IPS DF 4.7 (cell line): Measurements from ENCODE around the gene NDOR1.

Experiments
- DNase-seq: peaks from one replicate; pipeline ENCODE4 v3.0.0-alpha.2; 2013; ENCODE audit warnings: low spot score; ENCODE audit errors: extremely low read depth

NDOR1 gene

DNA sequence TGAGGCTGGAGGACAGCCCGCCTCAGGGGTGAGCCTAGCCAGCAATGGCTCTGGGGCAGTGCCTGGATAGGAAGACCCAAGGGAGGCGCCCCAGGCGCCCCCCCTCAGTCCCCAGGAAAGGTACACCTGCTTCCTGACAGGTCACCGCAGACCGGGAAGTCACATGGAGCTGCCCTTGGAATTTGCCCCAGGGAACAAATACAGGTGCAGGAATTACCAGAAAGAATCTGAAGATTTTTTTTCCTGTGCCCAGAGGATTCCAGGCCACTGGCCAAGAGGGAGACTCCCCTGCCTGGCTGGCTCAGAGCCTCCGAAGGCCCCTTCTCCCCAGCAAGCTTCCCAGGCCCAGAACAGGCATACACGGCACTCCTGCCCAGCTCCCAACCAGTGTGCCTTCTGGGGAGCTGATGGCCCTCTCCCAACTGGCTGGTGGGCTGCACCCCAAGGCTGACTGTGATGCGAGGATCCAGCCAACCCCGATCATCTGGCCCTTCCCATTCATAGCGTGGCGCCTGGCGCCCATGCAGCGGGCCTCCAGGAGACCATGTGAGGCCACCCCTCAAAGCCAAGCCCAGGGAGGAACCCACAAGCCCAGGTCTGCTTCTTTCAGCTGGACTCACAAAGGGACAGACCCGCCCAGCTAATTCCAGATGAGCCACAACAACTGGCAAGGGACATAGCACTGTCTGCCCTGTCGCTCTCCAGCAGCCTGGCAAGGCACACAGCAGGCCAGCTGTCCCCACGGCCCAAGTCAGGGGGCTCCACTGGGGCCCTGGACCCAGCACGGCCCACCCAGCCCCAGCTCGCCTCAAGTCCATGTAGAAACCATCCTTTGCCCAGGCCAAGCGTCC is 7.2 kb upstream of the NDOR1 start:
- no peak for DNase-seq

DNA sequence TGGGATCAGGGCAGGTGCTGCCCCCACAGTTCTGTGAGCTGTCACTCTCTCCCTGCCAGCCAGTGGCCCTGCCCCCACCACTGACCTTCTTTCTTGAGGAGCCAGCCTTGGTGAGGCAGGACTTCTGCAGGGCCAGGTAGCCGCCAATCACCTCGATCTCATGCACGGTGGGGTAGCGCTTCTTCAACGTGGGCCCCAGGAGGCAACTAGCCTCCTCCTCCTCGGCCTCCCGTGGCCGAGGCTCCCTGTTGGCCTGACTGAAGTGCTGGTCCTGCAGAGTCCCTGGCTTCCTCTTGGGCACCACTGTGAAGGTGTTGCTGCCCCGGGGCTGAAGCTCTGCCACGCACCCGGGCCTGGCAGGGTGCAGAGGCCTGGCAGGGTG is 6.6 kb upstream of the NDOR1 start:
- DNase-seq: no peak

DNA sequence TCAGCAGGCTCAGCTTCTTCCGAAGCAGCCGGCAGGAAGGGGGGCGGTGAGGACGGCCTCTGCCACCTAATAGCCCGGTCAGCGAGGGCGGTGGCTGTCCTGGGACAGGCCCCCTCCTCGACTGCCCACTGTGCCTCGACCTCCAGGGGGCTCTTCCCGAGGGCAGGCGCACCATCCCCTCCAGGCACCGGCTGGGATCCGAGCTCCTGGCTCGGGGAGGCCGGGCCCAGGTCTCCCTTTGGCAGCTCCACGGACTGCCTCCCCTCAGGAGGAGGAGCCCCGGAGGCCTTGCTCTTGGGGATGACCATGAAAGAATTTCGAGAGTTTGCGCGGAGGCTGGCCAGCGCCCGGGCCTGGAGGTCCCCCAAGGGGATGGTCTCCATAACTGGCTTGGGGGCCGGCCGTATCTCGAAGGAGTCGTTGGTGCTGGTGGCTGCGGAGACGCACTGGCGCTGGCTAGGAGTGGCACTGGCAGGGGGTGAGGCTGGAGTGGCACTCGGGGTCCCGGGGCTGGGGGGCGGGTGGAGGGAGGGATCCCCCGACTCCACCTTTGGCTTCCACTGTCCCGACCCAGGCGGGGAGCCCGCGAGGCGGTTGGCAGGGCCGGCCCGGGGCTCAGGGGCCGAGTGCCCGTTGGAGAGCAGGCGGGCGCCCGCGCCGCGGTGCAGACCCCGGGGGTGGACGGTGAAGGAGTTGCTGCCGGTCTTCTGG is 5.9 kb upstream of the NDOR1 start:
- DNase-seq: no peak

DNA sequence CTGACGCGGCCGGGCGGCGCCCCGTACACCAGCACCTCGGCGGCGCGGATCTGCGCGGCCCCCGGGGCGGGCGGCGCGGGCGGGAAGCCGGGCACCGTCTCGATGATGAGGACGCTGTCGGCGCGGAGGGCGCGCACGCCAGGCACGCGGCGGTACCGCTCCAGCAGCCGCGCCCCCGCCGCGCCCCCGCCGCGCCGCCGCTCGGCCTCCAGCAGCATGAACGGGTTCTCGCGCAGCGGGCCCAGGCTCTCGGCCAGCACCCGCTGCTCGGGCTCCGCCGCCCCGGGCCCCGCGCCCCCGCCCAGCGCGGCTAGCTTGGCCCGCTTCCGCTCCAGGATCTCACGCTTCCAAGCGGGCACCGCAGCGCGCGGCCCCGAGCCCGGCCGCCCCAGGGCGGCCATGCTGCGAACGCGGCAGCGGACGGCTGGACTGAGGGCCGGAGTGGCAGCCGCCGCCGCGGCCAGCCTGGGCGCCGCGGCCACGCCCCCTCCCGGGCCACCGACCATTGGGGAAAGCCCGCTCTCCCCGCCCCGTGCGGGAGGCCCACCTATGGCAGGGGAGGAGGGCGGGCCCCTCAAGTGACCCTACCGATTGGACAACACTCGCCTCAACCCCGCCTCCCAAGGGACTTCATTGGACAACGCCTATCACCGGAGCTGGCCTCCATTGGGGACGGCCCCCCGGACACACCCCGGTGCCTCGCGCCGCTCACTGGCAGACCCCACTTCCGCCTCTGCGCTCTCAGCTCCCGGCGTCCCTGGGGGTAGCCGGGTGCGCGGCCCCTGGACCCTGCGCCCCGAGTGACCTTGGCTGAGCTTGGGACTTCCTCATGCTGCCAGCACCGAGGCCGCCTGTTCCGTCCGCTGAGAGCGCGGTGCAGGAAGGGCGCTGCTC is 4.9 kb upstream of the NDOR1 start, which contains the start of gene TPRN:
Gene TPRN, minus strand, starts transcription at position 431 of the 894 bp plus-strand sequence. Its CDS starts 30 bp downstream, at position 401.
- peak; percentile 89 for DNase-seq

DNA sequence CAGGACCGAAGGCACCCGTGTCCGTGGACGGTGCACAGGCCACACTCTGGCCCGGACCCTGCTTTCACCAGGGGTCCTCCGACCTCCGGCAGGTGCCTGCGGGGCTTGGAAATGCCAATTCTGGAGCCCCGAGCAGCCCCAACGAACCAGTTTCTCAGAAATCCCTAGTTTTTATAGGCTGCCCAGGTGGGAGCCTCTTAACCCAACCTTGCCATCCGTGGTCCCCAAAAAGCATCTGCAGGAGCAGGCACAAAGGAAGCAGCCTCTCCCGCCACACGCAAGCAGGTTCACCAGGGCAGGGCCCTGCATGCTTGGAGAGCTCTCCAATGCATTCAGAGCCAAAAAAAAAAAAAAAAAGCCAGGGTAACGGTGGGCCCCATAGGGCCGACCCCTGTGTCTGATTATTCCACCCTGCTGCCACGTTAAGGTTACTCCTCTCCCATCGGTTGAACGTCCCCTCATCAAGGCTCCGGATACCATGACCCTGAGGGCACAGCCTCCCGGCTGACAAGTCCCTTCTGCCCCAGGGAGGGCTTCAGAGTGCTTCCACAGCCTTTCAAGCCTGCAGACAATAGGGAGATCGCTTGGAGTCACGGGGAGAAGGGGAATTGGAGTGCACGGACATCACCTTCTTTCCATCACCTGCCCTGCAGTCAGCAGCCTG is 4.2 kb upstream of the NDOR1 start:
- DNase-seq: no peak

DNA sequence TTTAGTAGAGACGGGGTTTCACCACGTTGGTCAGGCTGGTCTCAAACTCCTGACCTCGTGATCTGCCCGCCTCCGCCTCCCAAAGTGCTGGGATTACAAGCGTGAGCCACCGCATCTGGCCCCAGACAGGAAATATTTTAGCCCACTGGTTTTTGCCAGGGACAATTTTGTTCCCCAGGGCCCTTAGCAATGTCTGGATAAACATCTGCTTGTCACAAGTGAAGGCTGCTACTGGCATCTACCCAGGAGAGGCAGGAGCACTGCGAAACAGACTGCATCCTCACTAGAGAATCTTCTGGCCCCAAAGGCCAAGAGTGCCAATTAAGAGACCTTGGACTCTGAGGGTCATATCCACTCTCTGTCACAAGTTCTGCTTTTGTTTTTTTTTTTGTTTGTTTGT is 2.5 kb upstream of the NDOR1 start:
- no peak for DNase-seq

DNA sequence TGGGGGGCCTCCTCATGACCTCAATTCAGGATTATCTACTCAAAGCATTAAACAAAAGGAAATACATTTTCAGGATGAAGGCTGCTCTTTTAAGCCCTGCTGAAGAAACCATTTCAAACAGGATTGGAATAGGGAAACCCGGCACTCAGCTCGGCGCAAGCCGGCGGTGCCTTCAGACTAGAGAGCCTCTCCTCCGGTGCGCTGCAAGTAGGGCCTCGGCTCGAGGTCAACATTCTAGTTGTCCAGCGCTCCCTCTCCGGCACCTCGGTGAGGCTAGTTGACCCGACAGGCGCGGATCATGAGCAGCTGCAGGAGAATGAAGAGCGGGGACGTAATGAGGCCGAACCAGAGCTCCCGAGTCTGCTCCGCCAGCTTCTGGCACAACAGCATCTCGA is 772 bp upstream of the NDOR1 start:
- DNase-seq: no peak

DNA sequence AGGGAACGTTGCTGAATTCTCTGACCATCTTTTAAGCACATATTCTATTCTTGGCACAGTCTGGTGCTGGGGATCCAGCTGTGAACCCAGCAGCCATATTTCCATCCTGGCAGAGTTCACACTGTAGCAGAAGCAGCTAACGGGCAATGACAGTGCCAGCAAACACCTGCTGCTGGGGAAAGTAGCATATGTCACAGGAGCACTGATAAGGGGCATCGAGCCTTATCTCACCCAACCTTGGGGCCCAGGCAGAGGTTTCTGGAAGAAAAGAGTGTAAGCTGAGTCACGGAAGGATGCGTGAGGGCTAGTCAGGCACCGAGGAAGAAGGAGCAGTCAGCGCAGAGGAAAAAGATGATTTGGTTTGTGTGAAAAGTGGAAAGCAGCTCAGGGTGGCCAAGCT is 1.1 kb downstream of the NDOR1 start:
- DNase-seq: no peak

DNA sequence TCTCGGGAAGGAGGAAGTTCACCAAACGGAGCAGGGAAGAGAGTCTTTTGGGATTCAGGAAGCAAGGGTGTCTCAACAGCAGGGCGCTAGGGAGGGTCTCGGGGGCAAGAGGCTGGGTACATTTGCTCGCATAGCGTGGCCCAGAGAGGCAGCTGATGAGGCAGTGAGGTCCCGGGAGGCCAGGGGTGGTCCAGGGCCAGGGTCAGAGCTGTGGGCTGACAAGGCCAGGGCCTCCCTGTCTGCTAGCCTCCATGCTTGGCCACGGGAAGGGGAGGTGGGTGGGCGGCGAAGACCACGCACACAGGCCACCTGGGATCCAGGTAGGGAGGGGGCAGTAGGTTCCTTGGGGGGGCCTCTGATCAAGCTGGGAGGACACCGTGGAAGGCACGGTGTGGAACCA is 6.0 kb downstream of the NDOR1 start:
- no peak for DNase-seq

DNA sequence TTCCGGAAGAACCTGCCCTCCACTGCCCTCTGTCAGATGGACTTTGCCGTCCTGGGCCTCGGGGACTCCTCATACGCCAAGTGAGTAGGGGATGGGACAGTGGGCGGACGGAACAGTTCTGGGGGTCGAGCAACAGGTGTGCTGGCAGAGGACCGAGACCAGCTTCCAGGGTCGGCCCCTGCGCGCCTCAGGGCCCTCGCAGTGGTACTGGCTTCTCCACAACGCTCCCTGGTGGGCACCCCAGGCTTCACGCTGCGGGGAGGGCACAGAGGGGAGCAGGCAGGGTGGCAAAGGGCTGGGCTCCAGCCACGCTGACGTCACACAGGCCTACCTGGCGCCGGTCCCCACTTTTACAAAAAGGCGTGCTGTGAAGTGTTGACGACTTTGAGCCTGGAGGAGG is 7.0 kb downstream of the NDOR1 start:
- no peak for DNase-seq

DNA sequence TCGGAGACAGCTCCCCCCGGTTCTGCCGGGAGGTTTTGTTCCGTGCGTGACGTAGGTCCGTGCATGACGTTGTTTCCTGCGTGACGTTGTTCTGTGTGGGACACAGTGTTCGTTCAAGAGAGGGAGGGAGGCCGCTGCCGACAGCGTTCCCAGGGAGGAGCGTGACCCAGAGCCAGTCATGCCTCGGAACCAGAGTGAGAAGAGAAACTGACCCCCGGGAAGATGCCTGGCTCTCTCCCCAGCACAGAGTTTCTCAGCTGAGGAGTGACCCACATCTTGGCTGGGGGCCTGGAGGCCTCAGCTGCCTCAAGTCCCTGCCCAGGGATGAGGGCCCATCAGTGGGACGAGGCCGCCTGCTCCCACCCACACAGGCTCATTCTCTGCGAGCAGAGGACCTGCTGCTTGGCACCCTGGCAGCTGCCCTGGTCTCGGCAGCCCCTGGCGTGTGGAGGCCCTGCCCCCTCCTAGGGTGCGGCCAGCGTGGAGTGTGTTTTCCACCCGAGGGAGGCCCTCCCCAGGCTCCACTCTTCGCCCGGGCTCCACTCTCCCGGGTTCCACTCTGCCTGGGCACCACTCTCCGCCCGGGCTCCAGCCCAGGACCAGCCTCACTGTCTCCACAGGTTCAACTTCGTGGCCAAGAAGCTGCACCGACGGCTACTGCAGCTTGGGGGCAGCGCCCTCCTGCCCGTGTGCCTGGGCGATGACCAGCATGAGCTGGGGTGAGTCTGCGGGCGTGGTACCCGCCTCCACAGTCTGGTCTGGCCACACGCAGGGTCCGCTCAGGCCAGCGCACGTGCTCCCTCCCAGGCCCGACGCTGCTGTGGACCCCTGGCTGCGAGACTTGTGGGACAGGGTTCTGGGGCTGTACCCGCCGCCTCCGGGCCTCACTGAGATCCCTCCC is 7.9 kb downstream of the NDOR1 start:
- no peak for DNase-seq

DNA sequence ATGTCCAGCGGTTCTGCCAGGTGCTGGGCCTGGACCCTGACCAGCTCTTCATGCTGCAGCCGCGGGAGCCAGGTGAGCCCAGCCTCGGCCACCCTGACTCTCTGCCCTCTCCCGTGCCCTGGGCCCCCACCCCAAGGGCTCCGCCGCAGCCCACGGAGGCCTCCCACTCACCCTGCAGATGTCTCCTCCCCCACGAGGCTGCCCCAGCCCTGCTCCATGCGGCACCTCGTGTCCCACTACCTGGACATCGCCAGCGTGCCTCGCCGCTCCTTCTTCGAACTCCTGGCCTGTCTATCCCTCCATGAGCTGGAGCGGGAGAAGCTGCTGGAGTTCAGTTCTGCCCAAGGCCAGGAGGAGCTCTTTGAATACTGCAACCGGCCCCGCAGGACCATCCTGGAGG is 9.1 kb downstream of the NDOR1 start:
- DNase-seq: no peak

DNA sequence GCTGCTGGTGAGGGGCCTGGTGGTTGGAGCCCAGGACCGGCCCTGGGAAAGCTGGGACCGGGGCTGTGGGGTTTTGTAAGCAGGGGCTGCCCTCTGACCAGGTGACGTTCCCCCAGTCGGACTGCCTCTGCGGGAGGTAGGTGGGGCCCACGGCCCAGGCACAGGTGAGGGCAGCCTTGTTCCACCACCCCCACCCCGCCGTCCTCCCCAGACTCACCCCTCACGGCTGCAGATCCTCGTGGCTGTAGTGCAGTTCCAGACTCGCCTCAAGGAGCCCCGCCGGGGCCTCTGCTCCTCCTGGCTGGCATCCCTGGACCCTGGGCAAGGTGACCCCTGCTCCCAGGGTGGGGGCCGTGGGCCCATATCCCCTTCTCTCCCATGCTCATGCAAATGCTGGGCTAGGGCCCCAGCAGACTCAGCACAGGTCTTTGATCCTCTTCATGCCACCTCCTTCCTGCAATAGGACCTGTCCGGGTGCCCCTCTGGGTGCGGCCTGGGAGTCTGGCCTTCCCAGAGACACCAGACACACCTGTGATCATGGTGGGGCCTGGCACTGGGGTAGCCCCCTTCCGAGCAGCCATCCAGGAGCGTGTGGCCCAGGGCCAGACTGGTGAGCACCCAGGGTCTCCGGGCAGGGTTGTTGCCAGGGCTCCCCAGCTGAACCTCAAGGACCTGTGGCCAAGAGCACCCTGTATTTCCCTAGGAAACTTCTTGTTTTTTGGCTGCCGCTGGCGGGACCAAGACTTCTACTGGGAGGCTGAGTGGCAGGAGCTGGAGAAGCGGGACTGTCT is 9.9 kb downstream of the NDOR1 start:
- DNase-seq: no peak

DNA sequence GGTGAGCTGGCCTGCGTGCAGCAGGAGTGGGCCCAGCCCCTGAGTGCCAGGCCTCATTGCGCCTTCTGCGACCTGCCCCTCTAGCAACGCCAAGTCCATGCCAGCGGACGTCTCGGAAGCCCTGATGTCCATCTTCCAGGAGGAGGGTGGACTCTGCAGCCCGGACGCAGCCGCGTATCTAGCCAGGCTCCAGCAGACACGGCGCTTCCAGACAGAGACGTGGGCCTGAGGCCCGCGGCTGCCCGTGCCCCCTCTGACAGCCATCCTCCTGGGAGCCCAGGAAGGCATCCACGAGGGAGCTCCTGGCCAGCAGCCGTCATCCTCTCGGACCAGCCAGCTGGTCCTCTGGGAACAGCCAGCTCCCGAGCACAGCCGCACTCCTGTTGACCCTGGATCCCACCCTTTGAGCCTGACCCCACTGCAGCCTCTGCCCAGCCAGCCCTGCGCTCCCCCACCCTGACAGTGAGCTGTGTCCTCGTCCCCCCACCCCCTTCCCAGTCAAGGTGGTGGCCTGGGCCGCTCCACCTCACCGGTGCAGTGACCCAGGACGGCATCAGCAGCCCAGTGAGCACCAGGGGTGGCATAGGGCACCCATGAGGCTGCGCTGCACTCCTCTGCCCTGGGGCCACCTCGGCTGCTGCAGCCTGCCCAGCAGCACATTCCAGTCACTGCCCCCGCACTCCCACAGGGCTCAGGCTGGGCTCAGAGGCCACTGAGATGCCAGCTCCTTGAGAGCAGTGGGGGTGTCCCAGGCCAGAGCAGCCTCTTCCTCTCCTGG is 10.9 kb downstream of the NDOR1 start:
- DNase-seq: no peak

DNA sequence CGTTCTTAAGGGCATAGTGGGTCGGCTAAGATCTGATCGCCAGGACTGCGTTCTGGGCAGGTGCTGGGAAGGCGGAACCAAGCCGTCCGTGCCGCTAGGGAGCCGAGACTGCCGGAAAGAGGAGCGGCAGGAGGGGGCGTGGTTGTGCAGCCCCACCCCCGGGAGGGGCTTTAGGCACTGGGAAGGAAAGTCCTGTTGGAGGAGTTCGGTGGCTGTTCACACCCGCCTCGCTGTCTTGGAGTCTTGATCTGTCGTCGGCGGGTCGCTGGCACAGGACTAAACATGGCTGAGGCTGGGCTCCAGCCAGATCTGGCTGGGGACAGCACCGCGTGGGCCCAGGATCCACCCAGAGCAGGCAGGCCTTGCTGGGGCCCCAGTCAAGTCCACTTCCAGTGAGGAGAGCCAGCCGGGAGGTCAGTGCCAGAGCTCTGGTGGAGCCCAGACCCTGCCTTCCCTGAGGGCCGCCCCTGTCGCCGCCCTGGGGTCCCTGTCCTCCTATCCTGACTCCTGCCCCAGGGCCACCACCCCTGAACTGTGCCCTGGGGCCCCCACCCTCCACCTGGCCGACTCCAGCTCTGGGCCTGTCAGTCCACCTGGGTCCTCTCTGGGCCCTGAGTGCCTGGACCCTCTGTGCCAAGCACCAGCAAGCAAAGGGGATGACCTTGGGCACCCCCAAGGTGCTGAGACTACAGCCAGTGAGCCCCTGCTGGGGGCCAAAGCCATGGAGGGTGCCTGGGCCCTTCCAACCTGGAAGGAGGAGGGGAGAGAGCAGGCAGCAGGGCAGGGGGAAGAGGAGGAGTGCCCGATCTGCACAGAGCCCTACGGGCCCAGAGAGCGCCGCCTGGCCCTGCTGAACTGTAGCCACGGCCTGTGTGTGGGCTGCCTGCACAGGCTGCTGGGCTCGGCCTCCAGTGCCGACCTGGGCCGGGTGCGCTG is 12.0 kb downstream of the NDOR1 start:
- no peak for DNase-seq

DNA sequence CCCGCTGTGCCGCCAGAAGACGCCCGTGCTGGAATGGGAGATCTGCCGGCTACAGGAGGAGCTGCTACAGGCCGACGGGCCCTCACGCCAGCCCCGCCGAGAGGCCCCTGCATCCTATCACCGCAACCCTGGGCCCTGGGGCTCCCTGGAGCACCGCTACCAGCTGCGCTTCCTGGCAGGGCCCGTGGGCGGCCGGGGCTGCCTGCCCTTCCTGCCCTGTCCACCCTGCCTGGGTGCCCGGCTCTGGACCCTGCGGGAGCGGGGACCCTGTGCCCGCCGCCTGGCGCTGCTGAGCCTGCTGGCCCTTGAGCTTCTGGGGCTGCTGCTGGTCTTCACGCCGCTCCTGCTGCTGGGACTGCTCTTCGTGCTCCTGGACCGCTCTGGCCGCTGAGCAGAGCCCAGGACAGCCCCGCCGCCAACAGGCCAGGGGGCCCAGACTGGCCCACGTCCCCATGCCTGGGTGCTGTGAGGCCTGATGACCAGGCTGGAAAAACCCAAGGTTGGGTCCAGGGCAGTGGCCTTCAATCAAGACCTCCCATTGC is 12.8 kb downstream of the NDOR1 start:
- no peak for DNase-seq

DNA sequence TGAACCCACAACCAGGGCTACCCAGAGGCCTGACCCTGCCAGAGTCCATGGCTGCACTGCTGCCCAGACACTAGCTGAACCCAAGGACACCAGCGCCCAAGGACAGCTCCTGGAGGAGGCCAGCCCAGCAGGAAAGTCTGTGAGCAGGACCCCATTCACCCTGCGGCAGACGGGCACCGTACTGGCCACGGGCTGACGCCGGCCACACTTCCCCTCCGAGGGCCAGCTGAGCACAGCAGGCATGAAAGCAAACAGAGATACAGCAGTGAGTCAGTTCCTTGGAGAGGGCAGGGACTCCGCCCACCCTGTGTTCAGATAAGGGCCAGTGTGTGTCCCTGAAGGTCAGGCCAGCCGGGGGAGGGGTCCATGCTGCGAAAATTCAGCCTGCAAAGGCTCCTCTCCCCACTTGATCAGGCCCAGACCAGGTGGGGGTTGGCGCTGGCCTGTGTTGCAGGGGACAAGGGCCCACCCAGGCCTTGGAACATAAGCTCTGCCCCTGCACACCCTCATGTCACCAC is 13.3 kb downstream of the NDOR1 start:
- DNase-seq: no peak
